Measurements from ENCODE around the gene UQCRH. TPM values are rescaled to one million over a fixed set of nuclear protein-coding genes. Genes with fewer than 3 reads are reported as not detected.
"Not testable (repeated sequence)": the region's sequence is repeated elsewhere in the genome, so short reads cannot be mapped to it uniquely, and the experiment has no call there.

Gene UQCRH
- total and polyA plus RNA-seq, 2 of the 8 experiments (the other 6 are each of a cell fraction or from before 2014, with no cell fraction given): 626 to 1,112 TPM

- not testable (repeated sequence) for H3K4me2 ChIP-seq (ENCODE audit: insufficient read depth in 1 of 2, low read depth in 2 of 2, low read length in 2 of 2); H2BK15ac ChIP-seq (ENCODE audit: low read length); H4K91ac ChIP-seq (replicated peaks; ENCODE audit: insufficient read length, low read length); H3K23me2 ChIP-seq (ENCODE audit: low read depth, low read length); H4K8ac ChIP-seq (ENCODE audit: extremely low read depth, insufficient read depth, low read length); H3K36me3 ChIP-seq (ENCODE audit: control insufficient read depth in 2 of 4, insufficient read depth in 4 of 4, low read length in 3 of 4); H2BK5ac ChIP-seq (ENCODE audit: low read depth, low read length); H3K14ac ChIP-seq (ENCODE audit: insufficient read length); H2BK20ac ChIP-seq (ENCODE audit: low read length); H3K27ac ChIP-seq (ENCODE audit: low read depth, low read length); H4K5ac ChIP-seq (ENCODE audit: insufficient read length, low read depth, low read length); H3K27me3 ChIP-seq (replicated peaks in 1 of 4; ENCODE audit: control insufficient read depth in 3 of 4, extremely low read depth in 1 of 4, insufficient read depth in 3 of 4, low read length in 3 of 4); H3K9me3 ChIP-seq (ENCODE audit: insufficient read depth in 2 of 2, low read depth in 1 of 2, low read length in 1 of 2); H2AK5ac ChIP-seq (ENCODE audit: low read depth, low read length); DNase-seq (ENCODE audit: low read depth in 1 of 2, low spot score in 2 of 2); H2BK120ac ChIP-seq (replicated peaks; ENCODE audit: low read depth, low read length); H3K23ac ChIP-seq (ENCODE audit: insufficient read length); H3K4me3 ChIP-seq (ENCODE audit: extremely low read depth in 1 of 4, insufficient read depth in 2 of 4, low read depth in 3 of 4, low read length in 4 of 4); H3K4ac ChIP-seq (replicated peaks; ENCODE audit: insufficient read length, low read depth, low read length); H2BK12ac ChIP-seq (ENCODE audit: low read depth, low read length); H3K9ac ChIP-seq (replicated peaks in 1 of 4; ENCODE audit: extremely low read depth in 1 of 4, low read depth in 3 of 4, low read length in 3 of 4); H3K56ac ChIP-seq (replicated peaks; ENCODE audit: insufficient read length, low read depth, low read length); H3K79me1 ChIP-seq (ENCODE audit: low read depth, low read length); H3K79me2 ChIP-seq (ENCODE audit: control insufficient read depth in 1 of 2, insufficient read depth in 2 of 2, low read length in 2 of 2); H4K20me1 ChIP-seq (replicated peaks in 1 of 2; ENCODE audit: control insufficient read depth in 1 of 2, insufficient read depth in 2 of 2, low read length in 2 of 2); H3K4me1 ChIP-seq (replicated peaks in 1 of 4; ENCODE audit: control insufficient read depth in 3 of 4, insufficient read depth in 4 of 4, low read length in 3 of 4); FAIRE-seq; H3K18ac ChIP-seq (ENCODE audit: extremely low read depth, low read length); H2AFZ ChIP-seq (ENCODE audit: low read length)
- POLR2A ChIA-PET (ENCODE audit: partially characterized antibody): interaction anchor here (1.0 to 3.0 kb wide), 6 partner anchors 10 to 51 kb away, joined by 4 to 34 read pairs (median 8); partner anchors contain the start of genes LRRC41 and UQCRH
- CTCF ChIA-PET (ENCODE audit: partially characterized antibody): interaction anchor here (0.9 to 3.1 kb wide), 6 partner anchors 12 to 71 kb away, joined by 3 to 10 read pairs (median 6); no protein-coding TSS in a partner anchor
- 96% methylated on average over 7 of the region's 7 CpGs; no CpG with 5 or more reads in 1 of the 2 experiments for WGBS, 2 experiments (ENCODE audit: extremely low coverage in 1 of 2, insufficient coverage in 1 of 2, insufficient read length in 1 of 2, insufficient replicate concordance in 2 of 2, low coverage in 1 of 2, low lambda C conversion rate in 2 of 2, missing lambda C conversion rate in 1 of 2)
Measured at GRCh38 chr1:46328182-46328581, 24.7 kb downstream of the UQCRH start.

DNA sequence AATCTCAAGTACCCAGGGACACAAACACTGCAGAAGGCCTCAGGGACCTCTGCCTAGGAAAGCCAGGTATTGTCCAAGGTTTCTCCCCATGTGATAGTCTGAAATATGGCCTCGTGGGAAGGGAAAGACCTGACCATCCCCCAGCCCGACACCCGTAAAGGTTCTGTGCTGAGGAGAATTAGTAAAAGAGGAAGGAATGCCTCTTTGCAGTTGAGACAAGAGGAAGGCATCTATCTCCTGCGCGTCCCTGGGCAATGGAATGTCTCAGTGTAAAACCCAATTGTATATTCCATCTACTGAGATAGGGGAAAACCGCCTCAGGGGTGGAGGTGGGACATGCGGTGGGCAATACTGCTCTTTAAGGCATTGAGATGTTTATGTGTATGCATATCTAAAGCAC lies 26.3 kb downstream of the UQCRH start:
- H4K8ac ChIP-seq (ENCODE audit: extremely low read depth, insufficient read depth, low read length); H3K27ac ChIP-seq (ENCODE audit: low read depth, low read length); H3K14ac ChIP-seq (ENCODE audit: insufficient read length); H3K4me1 ChIP-seq (replicated peaks in 1 of 4; ENCODE audit: control insufficient read depth in 3 of 4, insufficient read depth in 4 of 4, low read length in 3 of 4); DNase-seq (ENCODE audit: low read depth in 1 of 2, low spot score in 2 of 2); H3K4ac ChIP-seq (replicated peaks; ENCODE audit: insufficient read length, low read depth, low read length); FAIRE-seq; H3K36me3 ChIP-seq (ENCODE audit: control insufficient read depth in 2 of 4, insufficient read depth in 4 of 4, low read length in 3 of 4); H2BK5ac ChIP-seq (ENCODE audit: low read depth, low read length); H3K9ac ChIP-seq (replicated peaks in 1 of 4; ENCODE audit: extremely low read depth in 1 of 4, low read depth in 3 of 4, low read length in 3 of 4); H3K79me2 ChIP-seq (ENCODE audit: control insufficient read depth in 1 of 2, insufficient read depth in 2 of 2, low read length in 2 of 2); H2AFZ ChIP-seq (ENCODE audit: low read length); H3K18ac ChIP-seq (ENCODE audit: extremely low read depth, low read length); H2BK15ac ChIP-seq (ENCODE audit: low read length); H3K27me3 ChIP-seq (replicated peaks in 1 of 4; ENCODE audit: control insufficient read depth in 3 of 4, extremely low read depth in 1 of 4, insufficient read depth in 3 of 4, low read length in 3 of 4); H2AK5ac ChIP-seq (ENCODE audit: low read depth, low read length); H2BK20ac ChIP-seq (ENCODE audit: low read length); H3K4me3 ChIP-seq (ENCODE audit: extremely low read depth in 1 of 4, insufficient read depth in 2 of 4, low read depth in 3 of 4, low read length in 4 of 4); H3K23me2 ChIP-seq (ENCODE audit: low read depth, low read length); H2BK12ac ChIP-seq (ENCODE audit: low read depth, low read length); H3K9me3 ChIP-seq (ENCODE audit: insufficient read depth in 2 of 2, low read depth in 1 of 2, low read length in 1 of 2); H4K91ac ChIP-seq (replicated peaks; ENCODE audit: insufficient read length, low read length); H4K5ac ChIP-seq (ENCODE audit: insufficient read length, low read depth, low read length); H3K23ac ChIP-seq (ENCODE audit: insufficient read length); H3K56ac ChIP-seq (replicated peaks; ENCODE audit: insufficient read length, low read depth, low read length); H2BK120ac ChIP-seq (replicated peaks; ENCODE audit: low read depth, low read length); H4K20me1 ChIP-seq (replicated peaks in 1 of 2; ENCODE audit: control insufficient read depth in 1 of 2, insufficient read depth in 2 of 2, low read length in 2 of 2); H3K79me1 ChIP-seq (ENCODE audit: low read depth, low read length): not testable (repeated sequence)
- peak overlapping the region in 1 of 2 experiments; percentile 31; a peak in 1 of 4 replicates for H3K4me2 ChIP-seq (ENCODE audit: insufficient read depth in 1 of 2, low read depth in 2 of 2, low read length in 2 of 2)
- ChIA-PET POLR2A (ENCODE audit: partially characterized antibody) (interaction anchor here (1.0 to 3.0 kb wide), 4 partner anchors 15 to 26 kb away, joined by 5 to 18 read pairs (median 8); partner anchors contain the start of genes LRRC41 and UQCRH), CTCF (ENCODE audit: partially characterized antibody) (interaction anchor here (1.0 to 1.5 kb wide), 3 partner anchors 10 to 18 kb away, joined by 3 to 9 read pairs (median 5); no protein-coding TSS in a partner anchor)
- WGBS, 2 experiments (ENCODE audit: extremely low coverage in 1 of 2, insufficient coverage in 1 of 2, insufficient read length in 1 of 2, insufficient replicate concordance in 2 of 2, low coverage in 1 of 2, low lambda C conversion rate in 2 of 2, missing lambda C conversion rate in 1 of 2): 58% methylated on average over 6 of the region's 7 CpGs; no CpG with 5 or more reads in 1 of the 2 experiments
